HG03432 (cell line): ENCODE results near the gene RNF141.

Source experiments
- ATAC-seq: cut with Tn5 transposase; IDR thresholded peaks from one replicate; pipeline ENCODE4 v1.9.1; 2021; ENCODE audit warnings: mild to moderate bottlenecking, moderate library complexity; ENCODE audit not compliant: unreplicated experiment

RNF141 gene

DNA sequence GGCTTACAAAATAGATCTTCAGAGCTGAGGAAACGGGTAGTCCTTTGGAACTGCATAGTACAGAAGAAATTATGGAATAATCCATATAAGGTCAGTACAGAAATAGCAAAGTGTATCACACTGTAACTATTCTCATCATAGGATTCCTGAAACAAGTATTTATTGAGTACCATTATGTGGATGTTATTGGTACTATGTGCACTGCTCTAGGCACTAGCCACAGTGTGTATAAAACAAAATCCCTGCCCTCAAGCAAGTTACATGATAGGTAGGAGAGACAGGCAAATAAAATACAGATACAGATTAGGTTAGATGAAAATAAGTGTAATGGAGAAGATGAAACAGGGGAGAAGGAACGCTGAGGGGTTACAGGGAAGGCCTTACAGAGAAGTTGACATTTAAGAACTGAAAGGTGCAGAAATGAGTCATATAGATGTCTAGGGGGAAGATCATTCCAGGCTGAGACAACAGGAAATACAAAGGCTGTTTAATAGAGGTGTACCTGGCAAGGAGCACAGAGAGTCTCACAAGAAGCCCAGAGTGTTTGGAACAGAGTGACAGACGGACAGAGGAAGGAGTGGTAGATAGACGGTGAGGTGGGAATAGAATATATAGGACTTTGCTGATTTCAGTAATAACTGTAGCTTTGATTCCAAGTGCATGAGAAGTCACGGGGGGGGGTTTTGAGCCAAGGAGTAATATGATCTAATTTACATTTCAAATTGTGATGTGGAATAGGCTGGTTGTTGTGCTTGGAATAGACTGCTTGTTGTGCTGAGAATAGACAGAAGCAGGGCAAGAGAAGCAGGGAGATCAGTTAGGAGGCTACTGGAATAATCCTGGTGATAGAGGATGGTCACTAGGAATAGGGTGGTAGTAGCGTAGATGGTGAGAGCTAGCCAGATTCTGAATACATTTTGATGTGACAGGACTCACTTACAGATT is 13.7 kb downstream of the RNF141 start:
- peak; percentile 97 for ATAC-seq

DNA sequence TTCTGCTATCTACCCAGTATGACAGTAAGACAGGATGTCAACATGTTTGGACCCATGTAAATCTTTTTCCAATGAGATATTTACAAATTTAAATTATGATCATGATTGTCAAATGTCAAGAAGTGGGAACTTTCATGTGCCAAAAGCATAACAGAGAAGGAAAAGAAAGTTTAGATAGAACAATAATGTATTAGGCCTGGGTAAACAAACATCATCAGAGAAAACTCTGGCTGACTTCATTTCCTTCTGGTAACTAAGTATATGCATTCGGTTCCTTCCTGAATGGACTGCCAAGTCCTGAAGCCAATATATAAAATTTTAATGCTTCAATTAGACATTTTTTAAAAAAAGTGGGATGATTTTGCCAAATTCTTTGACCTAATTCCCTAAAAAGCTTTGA is 16.5 kb downstream of the RNF141 start:
- no peak for ATAC-seq

DNA sequence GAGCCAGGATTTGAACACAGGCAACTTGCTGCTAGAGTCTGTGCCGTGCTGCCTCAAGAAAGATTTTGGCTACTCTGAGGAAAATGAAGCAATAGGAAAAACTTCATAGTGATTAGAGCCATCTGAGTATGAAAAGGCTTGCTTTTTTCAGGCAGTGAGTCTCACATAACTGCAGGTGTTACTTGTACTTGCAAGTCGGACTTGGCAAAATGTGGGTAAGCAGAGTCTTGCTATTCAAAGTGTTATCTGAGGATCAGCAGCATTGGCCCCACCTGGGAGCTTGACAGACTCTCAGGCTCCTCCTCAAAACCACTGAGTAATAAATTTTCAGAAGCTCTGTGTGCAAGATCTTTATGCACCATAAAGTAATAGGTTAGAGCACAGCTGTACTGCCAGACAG is 18.1 kb downstream of the RNF141 start:
- no peak for ATAC-seq

DNA sequence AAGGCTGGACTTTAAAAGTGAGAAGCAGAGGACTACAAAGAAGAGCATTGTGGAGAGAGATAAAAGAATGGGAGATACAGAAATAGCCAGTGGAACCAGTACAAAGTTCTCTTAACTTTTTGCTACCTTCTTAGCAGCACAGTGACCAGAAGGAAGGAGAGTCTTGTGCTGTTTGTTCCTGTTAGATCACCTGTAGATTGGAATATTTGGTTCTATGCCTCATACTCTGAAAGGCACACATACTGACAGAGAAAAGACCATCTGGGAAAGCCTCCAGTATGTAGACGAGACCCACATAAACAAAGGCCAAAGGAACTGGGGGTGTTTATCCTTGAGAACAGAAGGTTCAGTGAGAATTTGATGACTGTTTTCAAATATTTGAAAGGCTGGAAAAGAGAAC is 18.7 kb downstream of the RNF141 start:
- no peak for ATAC-seq

DNA sequence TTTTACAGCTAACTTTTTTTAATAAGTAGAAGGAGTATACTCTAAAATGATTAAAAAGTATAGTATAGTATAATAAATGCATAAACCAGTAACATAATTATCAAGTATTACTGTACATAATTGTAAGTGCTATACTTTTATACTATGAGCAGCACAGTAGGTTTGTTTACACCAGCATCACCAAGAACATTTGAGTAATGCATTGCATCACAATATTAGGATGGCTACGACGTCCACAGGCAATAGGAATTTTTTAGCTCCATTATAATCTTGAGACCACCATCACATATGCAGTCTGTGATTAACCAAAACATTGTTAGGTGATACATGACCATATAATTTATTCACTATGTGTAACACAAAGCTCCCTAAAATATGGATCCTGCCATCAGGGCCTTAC is 20.4 kb downstream of the RNF141 start:
- no peak for ATAC-seq

DNA sequence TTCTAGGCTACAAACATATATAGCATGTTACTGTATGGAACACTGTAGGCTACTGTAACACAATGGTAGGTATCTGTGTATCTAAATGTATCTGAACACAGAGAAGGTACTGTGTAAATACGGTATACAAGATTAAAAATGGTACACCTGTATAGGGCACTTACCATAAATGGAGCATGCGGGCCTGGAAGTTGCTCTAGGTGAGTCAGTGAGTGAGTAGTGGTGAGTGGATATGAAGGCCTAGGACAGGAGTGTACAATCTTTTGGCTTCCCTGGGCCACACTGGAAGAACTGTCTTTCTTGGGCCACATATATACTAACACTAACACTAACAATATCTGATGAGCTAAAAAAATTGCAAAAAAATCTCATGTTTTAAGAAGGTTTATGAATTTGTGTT is 21.4 kb downstream of the RNF141 start:
- no peak for ATAC-seq

DNA sequence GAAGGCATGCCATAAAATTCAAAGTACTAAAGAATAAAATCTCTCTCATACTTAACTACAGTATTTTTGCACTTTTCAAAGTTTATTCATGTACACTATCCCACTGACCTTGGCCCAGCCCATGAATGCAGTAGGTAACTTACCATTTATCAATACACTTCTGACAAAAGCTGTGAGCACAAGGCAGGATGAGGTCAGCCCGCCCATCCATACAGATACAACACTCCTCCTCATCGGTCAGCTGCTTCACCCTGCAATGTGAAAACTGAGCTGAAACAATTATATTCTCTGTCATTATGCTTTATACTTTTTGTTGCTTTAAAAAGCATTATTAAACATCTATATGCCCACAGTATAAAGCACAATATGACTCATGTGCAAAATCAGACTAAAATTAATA is 22.1 kb downstream of the RNF141 start:
- no peak for ATAC-seq

DNA sequence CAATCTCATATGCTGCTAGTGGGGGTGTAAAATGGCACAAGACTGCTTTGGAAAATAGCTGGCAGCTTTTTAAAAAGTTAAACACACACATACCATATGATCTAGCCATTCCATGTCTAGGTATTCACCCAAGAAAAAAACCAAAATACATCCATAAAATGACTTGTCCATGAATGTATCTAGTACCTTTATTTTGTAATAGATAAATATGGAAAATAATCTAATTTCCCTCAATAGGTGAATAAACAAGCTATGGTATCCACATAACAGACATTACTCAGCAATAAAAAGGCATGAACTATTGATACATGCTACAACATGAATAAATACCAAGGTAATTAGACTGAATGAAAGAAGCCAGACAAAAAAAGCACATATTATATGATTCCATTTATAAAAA is 22.9 kb downstream of the RNF141 start:
- ATAC-seq = no peak

DNA sequence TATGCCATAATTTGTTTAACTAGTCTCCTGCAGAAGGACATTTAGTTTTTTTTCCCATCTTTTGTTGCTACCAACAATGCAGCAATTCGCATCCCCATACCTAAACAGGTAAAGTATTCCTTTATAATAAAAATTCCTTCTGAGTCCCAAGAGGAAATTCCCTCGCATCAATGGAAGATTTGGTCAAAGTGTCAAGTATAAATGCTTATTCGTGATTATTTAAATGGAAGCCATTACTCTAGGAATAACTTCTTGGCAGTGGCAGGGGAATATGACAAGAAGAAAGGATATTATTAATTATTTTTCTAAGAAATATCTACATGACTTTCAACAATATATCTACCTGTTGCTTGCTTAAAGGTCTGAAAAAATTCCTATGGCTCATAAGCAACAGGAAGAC is 25.6 kb downstream of the RNF141 start:
- no peak for ATAC-seq

DNA sequence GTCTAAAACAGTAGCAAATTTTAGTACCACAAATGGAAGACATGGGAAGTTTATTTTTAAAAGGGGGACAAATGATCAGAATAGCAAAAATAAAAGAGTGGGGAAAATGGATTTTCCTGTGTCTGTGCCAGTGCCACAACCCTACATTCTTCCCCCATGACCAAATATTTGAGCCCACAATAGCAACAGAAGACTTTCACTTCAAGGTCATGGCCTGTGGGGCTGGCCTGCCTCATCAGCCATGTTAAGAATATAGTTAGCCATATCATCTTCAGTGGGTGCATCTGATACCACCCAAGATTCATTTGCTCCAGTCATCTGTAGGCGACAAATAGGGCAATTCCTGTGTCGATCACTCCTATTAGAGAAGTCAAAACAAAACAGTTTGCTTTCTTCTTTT is 26.3 kb downstream of the RNF141 start:
- no peak for ATAC-seq

DNA sequence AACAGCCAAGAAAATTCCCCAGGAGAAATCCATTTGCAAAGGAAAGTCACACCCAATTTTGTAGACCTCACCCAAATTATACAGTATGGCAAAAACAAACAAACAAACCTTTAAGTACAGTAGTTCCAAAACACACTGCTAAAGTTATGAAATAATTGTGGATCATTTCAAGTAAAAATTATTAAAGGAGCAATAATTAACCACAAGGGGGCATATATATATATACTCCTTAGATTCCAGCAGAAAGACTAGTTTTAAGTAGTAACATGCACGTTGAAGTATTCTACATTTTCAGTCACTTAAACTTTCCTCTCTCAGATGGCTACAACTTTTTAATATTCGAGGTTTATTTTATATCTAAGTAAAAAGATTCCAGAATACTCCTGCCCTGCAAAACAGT is 26.8 kb downstream of the RNF141 start:
- ATAC-seq = no peak

DNA sequence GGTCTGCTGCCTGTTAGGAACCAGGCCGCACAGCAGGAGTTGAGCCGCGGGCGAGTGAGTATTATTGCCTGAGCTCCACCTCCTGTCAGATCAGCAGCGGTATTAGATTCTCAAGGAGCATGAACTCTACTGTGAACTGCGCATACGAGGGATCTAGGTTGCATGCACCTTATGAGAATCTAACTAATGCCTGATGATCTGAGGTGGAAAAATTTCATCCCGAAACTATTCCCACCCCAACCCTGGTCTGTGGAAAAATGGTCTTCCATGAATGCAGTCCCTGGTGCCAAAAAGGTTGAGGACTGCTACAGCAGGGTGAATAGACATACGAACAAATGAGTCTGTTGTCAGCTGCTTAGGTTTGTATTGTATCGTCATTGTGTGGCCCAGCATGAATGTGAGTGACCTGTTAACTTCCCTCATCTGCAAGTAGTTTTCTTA is 29.8 kb downstream of the RNF141 start:
- ATAC-seq = no peak

DNA sequence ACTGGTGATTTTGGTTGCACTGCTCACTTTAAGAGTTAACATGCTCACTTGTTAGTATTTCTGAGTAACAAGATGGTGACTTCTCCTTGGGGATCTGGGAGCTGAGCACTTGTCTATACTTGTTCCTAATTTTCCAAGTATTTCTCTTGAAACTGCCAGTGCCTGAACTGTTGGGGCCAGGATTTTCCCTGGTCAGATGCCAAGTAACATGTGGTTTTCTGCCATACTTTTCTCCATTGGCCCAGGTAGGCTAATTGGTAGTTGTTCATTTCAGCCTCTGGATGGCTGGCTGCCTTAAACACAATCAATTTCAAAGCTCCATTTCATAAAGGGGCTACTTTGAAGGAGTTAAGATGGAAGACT is 35.0 kb downstream of the RNF141 start:
- no peak for ATAC-seq

DNA sequence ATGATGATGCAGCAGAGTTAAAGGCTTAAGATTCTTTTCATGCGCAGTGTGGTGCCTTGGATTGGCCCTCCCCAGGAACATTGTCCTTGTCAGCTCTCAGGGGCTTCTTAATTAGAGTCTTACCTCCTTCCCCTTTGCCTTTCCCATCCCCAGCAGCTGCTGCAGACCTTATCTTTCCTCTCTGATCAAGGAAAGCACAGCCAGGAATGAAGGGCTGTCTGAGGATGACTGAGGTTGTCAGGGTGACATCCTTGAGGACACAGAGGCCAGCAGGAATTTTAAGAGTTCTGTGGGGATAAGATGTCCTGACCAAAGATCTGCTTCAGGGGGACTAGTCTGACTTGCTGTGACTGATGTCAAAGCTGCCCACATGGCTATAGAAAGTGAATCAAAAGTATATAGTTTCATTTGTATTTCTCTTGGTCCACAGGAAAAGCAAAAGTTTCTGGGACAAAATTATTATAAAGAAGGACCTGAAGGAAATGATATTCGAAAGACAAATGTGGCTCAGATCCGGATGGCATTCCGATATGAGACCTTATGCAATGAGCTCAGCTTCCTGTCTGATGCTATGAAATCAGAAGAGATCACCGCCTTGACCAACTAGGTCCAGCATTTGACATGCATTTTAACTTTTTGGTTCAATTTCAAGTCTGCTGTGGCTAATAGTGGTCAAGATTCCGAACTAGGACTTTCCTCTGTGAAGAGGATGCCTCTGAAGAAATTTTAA is 35.5 kb downstream of the RNF141 start:
- no peak for ATAC-seq

DNA sequence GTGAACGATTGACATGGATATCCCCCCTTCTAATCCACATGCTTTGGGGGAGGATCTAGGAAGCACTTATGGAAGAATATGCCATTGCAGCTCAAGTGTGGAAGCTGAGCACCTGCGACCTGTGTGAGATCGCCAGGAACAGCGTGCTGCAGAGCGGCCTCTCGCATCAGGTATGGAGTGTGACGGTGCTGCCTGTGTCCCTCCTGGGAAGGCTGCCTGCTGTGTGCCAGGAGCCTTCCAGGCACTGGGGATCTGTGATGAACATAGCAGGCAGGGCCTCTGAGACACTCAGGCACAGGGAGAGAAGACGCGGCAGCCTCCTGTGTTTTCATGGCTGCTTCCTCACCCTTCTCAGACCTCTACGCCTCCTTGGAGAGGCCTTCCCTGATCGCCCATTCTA is 36.5 kb downstream of the RNF141 start:
- ATAC-seq = no peak

DNA sequence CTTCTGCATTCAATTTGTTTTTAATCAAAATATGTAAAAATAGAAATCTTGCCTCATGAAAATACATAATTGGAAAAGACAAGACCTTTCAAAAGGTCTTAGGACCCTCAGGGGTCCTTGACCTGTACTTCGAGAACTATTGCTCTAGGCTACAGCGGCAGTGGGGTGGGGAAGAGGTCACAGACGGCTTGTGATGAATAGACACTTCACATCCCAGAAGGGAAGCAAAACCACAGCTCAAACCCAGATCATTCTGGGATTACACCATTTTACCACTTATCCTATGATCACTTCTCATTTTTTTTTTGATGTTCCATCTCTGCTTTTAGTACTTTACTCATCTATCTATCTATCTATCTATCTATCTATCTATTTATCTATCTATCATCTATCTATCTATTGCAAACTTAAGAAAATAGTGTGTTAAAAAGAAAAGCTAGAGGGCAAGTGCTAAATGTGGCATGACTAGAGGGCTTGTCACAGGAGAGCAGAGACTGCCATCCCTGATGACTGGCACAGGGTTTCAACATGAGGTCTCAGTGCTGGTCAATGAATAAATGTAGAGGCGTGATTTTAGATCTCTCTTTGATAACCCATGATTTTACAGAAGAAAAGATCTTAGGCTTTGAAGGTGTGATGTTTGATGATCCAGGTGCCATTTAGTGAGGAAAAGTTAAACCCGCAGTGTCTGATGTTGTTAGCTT is 37.1 kb downstream of the RNF141 start:
- no peak for ATAC-seq

DNA sequence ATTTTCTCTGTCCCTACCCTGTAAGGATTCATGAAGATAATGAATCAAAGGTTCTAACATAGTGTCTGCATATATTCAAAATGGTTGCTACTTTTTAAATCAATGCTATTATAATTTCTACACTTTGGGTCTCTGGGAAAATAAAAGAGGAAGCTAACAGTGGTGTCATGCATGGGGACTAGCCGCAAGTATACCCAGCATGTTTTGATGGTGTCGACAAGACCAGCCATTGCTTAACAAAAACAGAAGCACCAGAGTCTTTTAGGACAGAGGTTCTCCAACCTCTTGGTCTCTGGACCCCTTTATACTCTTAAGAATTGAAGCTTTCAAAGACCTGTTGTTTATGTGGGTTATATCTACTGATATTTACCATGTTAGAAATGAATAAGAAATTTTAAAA is 37.8 kb downstream of the RNF141 start:
- ATAC-seq = no peak

DNA sequence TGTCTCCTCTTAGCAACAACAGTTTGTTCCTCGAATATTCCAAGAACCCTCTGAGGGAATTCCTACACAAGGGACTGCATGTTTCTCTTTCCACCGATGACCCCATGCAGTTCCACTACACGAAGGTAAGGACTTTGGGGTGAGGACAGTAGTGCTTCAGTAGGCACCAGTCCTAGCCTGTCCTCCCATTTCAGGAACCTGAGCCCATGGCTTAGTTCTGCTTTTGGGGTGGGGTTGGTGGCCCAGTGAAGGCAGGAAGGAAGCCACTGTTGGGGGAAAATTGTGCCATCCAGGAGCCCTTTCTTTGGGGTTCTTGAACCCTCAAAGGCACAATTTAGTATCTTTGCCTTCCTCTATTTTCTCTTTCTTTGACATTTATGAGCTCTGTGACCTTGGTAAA is 38.2 kb downstream of the RNF141 start:
- ATAC-seq = no peak

DNA sequence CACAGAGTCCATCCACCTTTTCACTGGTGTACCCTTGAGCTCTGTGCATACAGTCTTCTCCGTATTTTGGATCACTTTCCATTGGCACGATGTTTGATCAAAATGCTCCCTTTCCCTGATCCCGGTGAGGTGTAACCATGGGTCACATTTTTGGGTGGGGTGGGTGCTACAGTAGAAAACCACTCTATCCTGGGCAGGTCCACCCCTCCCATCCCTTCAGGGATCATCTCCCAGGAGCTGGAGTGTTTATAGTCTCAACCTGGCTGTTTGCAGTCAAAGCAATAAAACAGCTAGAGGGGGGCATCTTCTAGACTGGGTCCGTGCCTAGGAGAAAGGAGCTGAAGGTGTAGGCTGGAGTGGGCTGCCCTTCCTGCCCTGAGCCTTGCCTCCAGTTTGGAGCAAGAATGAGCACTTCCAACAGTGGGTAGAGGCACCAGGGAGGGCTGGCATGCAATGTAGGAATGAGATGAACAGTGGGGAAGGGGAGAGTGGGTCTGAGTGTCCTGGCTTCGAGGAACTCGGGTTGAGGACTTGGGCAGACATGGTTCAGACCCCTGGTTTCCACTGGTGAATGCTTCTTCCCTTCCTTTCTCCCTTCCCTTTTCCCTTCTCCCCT is 38.8 kb downstream of the RNF141 start:
- no peak for ATAC-seq

DNA sequence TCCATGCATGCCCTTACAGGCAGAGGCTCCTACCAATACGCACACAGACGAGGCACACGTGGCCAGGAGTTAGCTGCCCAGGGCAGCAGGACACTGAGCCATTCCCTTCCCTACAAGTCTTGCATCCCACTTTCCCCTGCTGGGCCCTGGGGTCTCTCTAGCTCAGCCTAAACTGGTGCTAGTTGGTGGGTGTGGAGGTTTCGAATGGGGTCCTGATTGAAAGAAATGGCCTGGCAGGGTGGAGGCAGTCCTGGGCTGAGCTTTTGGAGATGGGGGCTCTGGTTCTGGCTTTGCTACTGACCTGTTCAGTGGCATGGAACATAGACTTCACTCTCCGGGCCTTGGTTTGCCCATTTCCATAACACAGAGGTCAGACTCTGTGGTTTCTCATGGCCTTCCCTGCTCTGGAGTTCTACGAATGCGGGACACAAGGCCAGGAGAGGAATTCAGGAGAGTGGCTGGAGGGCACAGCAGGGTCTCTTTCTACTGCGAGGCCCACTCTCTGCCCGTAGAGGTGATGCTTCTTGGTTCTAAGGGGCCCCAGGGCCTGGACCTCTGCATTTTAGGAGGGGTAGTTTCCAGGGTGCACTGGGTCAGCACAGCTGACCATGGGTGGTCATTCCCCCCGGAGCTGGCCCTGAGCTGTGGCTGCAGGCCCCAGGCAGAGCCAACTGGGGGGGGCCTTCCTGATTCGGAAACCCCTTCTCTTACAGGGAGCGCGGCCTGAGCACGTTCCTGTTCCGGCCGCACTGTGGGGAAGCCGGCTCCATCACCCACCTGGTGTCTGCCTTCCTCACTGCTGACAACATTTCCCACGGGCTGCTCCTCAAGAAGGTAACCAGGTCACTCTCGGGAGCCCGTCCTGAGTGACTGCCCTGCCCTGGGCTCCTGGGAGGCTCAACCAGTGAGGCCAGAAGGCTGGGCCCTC is 40.0 kb downstream of the RNF141 start:
- no peak for ATAC-seq
